GM12892 (cell line): ENCODE measurements around the gene ABCB8.

Experiments
- POLR2A ChIP-seq: IDR thresholded peaks from 2 replicates; pipeline ENCODE4 v1.6.1; 2011; ENCODE audit warnings: low read depth, low read length, control low read depth
- POLR2AphosphoS5 ChIP-seq: IDR thresholded peaks from 2 replicates; pipeline ENCODE4 v1.6.1; 2011; ENCODE audit warnings: low read depth, low read length, control low read depth
- TAF1 ChIP-seq: IDR thresholded peaks from 2 replicates; pipeline ENCODE4 v1.6.1; 2011; ENCODE audit warnings: low read depth, mild to moderate bottlenecking, control low read depth, low read length, borderline replicate concordance

GRCh38 chr7:151089893-151090730 is 61.9 kb downstream of the ABCB8 start:
- TF ChIP-seq POLR2A (no peak), TAF1 (no peak), POLR2AphosphoS5 (no peak)
